ENCODE measurements around the gene SORBS1. TPM values are rescaled to one million over a fixed set of nuclear protein-coding genes. Genes with fewer than 3 reads are reported as not detected.

Gene SORBS1
- total RNA-seq, 2 experiments from 2014 or later: 0.13 to 0.70 TPM

DNA sequence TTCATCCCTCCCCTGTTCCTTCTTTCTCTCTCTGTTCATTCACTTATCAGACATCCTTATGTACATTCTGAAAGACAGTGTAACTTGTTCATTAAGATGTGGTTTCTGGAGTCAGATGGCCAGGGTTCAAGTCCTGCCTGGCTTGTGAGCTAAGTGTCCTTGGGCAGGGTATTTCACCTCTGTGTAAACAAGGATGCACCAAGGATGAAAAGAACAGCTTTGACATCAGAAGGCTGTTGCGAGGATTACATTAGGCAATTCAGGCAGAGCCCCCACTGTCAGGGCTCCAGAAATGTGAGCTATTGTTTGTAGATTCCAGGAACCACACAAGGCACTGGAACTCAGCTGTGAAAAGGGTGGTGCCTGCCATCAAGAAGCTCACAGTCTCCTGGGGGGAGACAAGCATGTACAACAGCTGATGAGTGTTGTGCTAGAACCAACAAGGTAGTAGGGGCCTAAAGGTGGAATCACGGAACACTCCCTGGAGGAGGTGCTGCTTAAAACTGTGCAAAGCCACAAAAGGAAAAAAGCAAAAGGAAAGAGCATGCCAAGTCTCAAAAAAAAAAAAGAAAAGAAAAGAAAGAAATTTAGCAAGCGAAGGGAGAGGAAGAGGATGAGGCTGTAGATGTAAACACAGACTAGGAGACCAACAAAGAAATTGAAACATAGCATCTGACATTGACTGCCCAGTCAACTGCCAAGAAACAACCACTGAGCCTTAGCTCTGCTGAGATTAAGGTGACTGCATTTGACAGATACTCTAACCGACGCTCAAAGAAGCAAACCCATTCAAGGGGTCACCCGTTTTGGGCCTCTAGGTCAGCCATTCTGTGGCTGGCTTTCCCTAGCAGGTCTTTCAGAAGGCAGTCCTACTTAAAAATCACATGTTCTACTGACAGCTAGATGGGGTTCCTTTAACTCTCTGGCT lies 282.8 kb downstream of the SORBS1 start:
- CTCF ChIA-PET: interaction anchor here (1.1 to 1.3 kb wide), 3 partner anchors 9 to 85 kb away, joined by 3 to 6 read pairs (median 4); no protein-coding TSS in a partner anchor
- no peaks in the 10 kb centered on the region for H3K4me1 Mint-ChIP-seq (ENCODE audit: low read depth)
- no peak overlapping the region for H3K27ac Mint-ChIP-seq
- ATAC-seq (no peak), DNase-seq (no peak)
- H3K4me3 Mint-ChIP-seq: no peak overlapping the region
- H3K36me3 Mint-ChIP-seq (ENCODE audit: low read depth): no peaks in the 10 kb centered on the region
- no peaks in the 10 kb centered on the region for H3K27me3 Mint-ChIP-seq
- POLR2A ChIA-PET: no interaction called here
- intact Hi-C loops (cut with micrococcal nuclease): no loop called here
- TF ChIP-seq, protein P1, sequence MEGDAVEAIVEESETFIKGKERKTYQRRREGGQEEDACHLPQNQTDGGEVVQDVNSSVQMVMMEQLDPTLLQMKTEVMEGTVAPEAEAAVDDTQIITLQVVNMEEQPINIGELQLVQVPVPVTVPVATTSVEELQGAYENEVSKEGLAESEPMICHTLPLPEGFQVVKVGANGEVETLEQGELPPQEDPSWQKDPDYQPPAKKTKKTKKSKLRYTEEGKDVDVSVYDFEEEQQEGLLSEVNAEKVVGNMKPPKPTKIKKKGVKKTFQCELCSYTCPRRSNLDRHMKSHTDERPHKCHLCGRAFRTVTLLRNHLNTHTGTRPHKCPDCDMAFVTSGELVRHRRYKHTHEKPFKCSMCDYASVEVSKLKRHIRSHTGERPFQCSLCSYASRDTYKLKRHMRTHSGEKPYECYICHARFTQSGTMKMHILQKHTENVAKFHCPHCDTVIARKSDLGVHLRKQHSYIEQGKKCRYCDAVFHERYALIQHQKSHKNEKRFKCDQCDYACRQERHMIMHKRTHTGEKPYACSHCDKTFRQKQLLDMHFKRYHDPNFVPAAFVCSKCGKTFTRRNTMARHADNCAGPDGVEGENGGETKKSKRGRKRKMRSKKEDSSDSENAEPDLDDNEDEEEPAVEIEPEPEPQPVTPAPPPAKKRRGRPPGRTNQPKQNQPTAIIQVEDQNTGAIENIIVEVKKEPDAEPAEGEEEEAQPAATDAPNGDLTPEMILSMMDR (IDR thresholded peaks at IDR 0.05): no peak
- H3K9me3 Mint-ChIP-seq: no peaks in the 10 kb centered on the region

DNA sequence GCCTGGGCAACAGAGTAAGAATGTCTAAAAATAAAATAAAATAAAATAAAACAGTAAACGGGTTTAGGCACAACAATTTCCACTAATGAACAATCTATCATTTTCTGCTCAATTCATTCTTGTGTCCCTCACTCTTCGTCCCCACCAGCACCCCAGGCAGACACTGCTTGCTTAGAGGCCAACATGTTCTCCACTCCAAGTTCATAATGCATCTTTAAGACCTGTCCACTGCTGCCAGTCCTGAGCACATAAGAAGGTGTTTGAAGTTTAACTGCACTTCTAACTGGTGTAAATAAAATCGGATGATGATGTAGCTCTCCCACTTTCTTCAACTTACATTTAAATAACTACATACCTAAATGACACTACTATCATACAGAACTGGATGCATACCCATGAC lies 283.6 kb downstream of the SORBS1 start:
- H3K4me3 Mint-ChIP-seq: no peak overlapping the region
- H3K27ac Mint-ChIP-seq: no peak overlapping the region
- ChIA-PET POLR2A (no interaction called here), CTCF (interaction anchor here (1.1 to 1.3 kb wide), 2 partner anchors 8 to 85 kb away, joined by 4 to 6 read pairs; no protein-coding TSS in a partner anchor)
- ATAC-seq: no peak
- no peak for DNase-seq
- intact Hi-C loops (cut with micrococcal nuclease): no loop called here
- no peaks in the 10 kb centered on the region for H3K27me3 Mint-ChIP-seq
- TF ChIP-seq, protein P1 (IDR thresholded peaks at IDR 0.05): no peak
- no peaks in the 10 kb centered on the region for H3K36me3 Mint-ChIP-seq (ENCODE audit: low read depth)
- no peaks in the 10 kb centered on the region for H3K4me1 Mint-ChIP-seq (ENCODE audit: low read depth)
- no peaks in the 10 kb centered on the region for H3K9me3 Mint-ChIP-seq

DNA sequence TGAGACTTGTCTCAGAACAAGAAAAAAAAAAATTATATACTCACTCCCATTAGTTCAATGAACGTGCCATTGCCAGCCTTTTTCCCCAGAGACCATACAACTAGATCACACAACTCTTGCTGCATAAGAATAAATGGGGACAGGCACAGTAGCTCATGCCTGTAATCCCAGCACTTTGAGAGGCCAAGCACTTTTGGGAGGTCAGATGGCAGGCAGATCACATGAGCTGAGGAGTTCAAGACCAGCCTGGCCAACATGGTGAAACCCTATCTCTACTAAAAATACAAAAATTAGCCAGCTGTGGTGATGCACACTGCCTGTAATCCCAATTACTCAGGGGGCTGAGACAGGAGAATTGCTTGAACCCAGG lies 284.0 kb downstream of the SORBS1 start:
- no peak for ATAC-seq
- no peak overlapping the region for H3K27ac Mint-ChIP-seq
- POLR2A ChIA-PET: no interaction called here
- H3K36me3 Mint-ChIP-seq (ENCODE audit: low read depth): no peaks in the 10 kb centered on the region
- no peaks in the 10 kb centered on the region for H3K4me1 Mint-ChIP-seq (ENCODE audit: low read depth)
- no peaks in the 10 kb centered on the region for H3K9me3 Mint-ChIP-seq
- DNase-seq: no peak
- TF ChIP-seq, protein P1 (IDR thresholded peaks at IDR 0.05): no peak
- CTCF ChIA-PET: no interaction called here
- intact Hi-C loops (cut with micrococcal nuclease): no loop called here
- H3K4me3 Mint-ChIP-seq: no peak overlapping the region
- no peaks in the 10 kb centered on the region for H3K27me3 Mint-ChIP-seq

DNA sequence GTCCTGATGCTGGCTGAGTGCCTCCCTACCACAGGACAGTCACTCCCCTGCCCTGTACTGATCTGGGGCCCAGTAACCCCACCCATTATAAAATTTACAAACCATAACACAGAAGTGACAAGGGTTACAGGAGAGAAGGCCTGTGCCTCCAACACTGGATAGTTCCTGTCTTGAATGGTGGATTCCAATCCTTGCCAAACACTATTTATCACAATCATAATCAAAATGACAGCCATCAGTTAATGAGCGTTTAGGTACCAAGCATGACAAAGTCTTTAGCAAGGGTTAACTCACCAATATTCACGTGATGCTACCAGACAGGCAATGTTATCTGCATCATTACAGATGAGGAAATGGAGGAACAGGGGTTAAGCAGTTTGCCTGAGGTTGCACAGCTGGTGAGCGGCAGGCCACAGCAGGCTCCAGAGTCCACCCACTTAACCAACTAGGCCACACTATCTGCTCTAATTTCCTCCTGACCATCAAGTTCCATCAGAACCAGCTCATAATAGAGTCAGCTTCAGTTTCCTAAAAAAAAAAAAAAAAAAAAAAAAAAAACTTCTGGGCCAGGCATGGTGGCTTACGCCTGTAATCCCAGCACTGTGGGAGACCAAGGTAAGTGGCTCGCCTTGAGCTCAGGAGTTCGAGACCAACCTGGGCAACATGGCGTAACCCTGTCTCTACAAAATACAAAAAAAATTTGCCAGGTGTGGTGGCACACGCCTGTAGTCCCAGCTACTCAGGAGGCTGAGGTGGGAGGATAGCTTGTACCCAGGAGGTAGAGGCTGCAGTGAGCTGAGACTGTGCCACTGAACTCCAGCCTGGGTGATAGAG lies 284.6 kb downstream of the SORBS1 start:
- intact Hi-C loops (cut with micrococcal nuclease): no loop called here

More for the DNA sequence above, 284.6 kb downstream of the SORBS1 start:
- DNase-seq: no peak
- POLR2A ChIA-PET: no interaction called here
- CTCF ChIA-PET: no interaction called here
- Mint-ChIP-seq H3K36me3 (ENCODE audit: low read depth) (no peaks in the 10 kb centered on the region), H3K4me3 (no peak overlapping the region), H3K27me3 (no peaks in the 10 kb centered on the region), H3K27ac (no peak overlapping the region), H3K4me1 (ENCODE audit: low read depth) (no peaks in the 10 kb centered on the region), H3K9me3 (no peaks in the 10 kb centered on the region)
- no peak for ATAC-seq
- TF ChIP-seq, protein P1 (IDR thresholded peaks at IDR 0.05): no peak
